CD4-positive, alpha-beta T cell treated with Interleukin-17A for 1 hour (primary cell): Measurements from ENCODE around the gene HACD1.

Source experiments
- DNase-seq: peaks from one replicate; pipeline ENCODE4 v3.0.0-alpha.2; 2020

Gene HACD1

GRCh38 chr10:17617031-17617911, at the start of gene HACD1:
HACD1 (minus strand) TSS chr10:17617374; CDS start chr10:17617339, 35 bp downstream.
- DNase-seq = peak; percentile 61

DNA sequence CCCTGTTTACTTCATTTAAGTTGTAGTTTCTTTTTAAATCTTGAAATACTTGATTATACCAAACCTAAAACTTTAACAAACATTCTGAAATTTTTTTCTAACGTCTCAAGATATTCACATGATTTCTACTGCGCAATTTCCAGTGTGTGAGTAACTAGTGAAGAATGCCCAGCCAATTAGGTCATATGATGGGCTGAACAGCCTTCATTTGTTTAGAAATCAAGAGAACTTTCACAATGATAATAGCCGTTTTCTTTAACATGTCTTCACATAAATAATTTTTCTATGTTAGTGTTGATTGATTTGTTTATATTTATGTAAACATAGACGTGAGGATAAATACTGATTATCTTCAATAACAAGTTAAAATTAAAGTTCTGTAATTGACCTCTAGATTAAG, 48.6 kb upstream of the HACD1 start:
- no peak for DNase-seq

GRCh38 chr10:17663450-17663849, 46.3 kb upstream of the HACD1 start:
- DNase-seq = no peak

DNA sequence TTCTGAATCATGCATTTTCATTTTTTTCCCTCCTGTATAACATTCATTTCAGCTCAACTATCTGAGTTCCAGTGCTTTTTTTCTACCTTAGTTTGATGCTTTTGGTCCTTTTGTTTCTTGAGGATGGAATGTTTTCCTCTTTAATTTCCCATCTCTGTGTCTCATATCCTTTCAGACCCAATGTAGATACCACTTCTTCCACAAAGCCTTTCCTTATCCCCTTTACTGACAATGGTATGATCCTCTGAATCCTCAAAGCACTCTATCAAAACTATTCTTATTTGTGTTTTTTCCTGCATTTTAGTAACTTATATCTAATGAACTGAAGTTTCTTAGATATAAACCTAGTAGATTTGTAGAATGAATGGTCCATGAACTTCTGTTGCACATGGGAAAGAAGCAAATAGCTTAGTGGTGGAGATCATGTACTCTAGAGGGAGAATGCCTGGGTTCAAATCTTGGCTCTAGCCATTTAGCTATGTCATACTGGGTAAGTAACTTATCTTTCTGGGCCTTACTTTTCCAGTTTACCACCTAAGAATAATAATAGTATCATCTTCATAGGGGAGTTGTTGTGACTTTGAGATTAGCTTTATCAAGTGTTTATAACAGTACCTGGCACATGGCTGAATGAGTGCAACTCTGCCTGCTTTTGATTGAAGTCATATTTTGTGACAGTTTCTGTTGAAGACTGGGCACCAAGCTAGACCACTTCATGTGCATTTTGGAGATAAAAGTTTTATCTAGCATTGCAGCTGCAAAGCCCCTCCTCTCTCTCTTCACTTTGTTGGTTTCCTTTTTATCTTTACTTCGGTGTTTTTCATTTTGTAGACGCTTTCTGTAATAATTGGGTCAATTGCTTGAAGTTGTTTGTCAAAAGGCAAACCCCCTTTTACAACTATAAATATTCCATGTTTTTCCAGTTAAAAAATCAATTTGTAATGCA, 45.3 kb upstream of the HACD1 start:
- peak; percentile 38 for DNase-seq

- no peak for DNase-seq
Measured at GRCh38 chr10:17661510-17661909, 44.3 kb upstream of the HACD1 start.

DNA sequence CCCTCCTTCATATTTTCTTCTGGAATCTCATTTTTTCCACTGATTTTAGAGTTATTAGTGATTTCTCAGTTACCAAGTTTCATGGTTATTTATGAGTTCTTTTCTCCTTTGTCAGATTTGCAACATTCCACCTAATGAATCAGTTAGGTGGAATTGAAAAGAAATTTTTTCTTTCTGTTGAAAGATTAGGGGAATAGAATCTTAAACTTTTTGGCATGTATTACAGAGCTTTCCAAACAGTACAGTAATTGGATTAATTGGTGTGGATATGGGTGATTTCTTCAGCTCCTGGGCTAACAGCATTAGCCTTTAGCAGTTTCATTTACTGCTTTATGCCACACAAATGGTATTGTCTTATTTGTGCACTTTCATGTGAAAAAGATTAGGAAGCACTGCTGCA, 43.7 kb upstream of the HACD1 start:
- no peak for DNase-seq

GRCh38 chr10:17659365-17659764, 42.2 kb upstream of the HACD1 start:
- no peak for DNase-seq

DNA sequence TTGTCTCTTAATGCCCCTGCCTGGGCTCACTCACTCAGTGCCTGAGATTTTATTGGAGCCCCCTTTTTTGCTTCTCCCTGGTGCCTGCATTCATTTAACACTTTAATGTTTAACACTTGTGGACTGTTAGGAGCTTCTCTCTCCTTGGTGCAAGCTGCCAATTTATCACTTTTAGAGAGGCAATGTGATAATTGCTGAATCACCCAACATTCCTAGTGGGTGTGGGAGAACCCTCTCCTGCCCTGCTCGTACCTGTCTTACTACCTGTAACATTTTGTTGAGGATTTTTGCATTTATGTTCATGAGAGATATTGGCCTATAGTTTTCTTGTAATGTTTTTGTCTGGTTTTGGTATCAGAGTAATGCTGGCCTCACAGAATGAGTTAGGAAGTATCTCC, 39.9 kb upstream of the HACD1 start:
- no peak for DNase-seq

- DNase-seq = peak; percentile 56
Measured at GRCh38 chr10:17655567-17656146, 38.5 kb upstream of the HACD1 start.

DNA sequence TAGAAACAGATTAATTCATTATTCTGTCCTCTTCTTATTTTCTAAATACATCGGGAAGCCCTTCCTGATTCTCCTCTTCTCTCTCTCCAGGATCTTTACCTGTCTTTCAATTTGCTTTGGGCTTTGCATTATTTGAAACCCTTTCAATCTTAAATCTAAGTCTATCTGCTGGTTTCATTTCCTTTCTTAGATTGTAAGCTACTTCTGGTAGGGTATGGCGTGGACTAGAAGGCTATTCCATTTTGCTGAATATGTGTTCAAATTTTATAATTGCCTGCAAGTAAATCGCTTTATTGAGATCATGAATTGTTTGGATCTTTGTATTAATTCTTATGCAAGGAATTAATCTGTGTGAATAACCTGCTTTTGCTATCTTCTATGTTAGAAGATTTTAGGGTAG, 37.8 kb upstream of the HACD1 start:
- no peak for DNase-seq

GRCh38 chr10:17652585-17652984, 35.4 kb upstream of the HACD1 start:
- no peak for DNase-seq

DNA sequence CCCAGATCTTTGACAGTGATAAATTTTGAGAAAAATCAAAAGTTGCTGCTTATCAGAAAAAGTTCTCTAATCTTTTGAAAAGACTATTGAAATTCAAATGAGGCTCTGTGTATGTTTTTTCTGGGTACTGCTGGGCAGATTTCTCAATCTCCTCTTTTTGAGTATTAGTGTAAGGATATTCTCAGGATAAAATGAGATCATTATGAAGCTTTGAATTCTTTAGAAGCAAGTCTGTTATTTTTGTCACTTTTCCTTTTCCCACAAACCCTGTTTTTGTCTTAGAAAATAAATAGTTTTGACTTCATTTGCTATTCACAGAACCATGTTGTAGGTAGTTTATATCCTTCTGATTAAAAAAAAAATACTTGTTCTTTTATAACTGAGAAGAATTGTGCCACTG, 34.7 kb upstream of the HACD1 start:
- no peak for DNase-seq

- no peak for DNase-seq
Measured at GRCh38 chr10:17650416-17650815, 33.2 kb upstream of the HACD1 start.

GRCh38 chr10:17649836-17650235, 32.7 kb upstream of the HACD1 start:
- no peak for DNase-seq

GRCh38 chr10:17649052-17649451, 31.9 kb upstream of the HACD1 start:
- DNase-seq = no peak

- peak; percentile 71 for DNase-seq
Measured at GRCh38 chr10:17648243-17649035, 31.3 kb upstream of the HACD1 start.

- no peak for DNase-seq
Measured at GRCh38 chr10:17647326-17647725, 30.2 kb upstream of the HACD1 start.

DNA sequence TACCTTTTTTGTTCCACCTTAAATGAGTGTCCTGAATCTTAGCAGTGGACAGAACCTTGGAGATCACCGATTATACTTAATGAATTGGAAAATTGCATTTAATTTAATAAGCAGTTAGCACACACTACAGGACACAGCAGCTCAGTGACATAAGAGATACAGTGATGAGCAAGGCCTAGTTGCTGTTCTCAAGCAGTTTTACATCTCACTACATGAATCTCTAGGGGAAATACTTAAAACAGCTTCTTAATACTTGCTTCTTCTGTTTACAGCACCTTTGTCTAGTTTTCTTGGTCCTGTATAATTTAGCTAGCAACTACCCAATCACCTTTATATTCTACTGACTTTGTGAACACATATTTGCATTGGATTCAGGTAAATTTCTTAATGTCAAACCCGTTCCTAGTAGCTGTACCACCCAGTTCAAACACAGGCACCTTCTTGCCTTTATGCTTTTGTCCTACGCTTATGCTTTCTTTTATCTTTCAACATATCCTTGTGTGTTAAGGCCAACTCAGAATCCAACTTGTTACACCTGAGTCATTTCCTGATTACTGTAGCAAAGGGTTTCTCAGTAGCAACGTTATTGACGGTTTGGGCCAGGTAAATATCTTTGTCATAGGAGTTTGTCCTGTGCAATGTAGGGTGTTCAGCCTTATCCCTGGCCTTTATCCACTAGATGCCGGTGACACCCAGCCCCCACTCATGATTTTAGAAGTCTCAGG, 28.6 kb upstream of the HACD1 start:
- peak; percentile 57 for DNase-seq

DNA sequence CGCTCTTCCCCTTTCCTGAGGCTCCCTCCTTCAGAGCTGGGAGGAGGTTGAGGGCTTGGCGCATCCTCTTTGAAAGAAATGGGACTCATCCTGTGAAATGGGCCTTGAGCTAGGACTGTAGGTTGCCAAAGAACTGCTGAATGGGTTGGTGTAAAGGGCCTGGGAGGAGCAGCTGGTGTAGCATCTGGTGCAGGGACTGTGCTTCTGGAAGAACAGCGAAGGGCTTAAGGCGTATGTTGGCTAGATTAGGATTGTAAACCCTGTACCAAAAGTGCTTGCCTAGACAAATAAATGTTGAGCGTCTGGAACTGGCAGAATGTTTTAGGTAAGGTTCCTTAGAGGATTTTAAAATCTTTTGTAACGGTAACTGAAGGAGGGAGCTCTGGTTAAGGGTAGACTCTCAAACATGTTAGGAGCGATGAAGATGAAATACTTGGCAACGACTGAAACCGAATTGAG, 27.3 kb upstream of the HACD1 start:
- no peak for DNase-seq

- DNase-seq = peak; percentile 94
Measured at GRCh38 chr10:17643755-17644484, 26.7 kb upstream of the HACD1 start, which contains the start of gene STAM. STAM (plus strand) TSS chr10:17644151; CDS start chr10:17644340, 189 bp downstream.

DNA sequence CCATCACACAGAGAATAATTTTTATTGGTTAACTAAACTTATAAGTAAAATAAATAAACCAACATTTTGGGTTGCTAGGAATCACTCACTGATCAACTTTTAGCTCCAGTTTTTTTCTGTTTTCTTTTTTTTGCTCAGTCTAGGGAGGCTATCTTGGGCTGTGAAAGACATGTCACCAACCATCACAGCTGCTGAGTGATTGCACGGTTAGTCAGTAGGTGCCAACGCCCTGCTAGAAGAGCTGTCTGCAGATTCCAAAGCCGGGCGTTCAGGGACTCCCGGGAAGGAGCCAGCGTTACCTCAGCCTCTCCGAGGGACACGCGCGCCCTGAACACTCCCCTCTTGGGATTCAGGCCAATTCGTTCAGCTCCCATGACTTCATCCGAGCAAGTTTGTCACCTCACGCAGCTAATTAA, 26.2 kb upstream of the HACD1 start:
- DNase-seq = no peak
